KMS-11 (cell line): ENCODE results near the gene C1QTNF3.

Experiments
- H2AFZ ChIP-seq: fragments of 200-600 bp; sonication (generic); 2 replicates; pipeline ENCODE4 v1.6.1; 2016; ENCODE audit warnings: antibody characterized with exemption, mixed run types, low read depth
- H3K27ac ChIP-seq: fragments of 200-600 bp; sonication (generic); 2 replicates; pipeline ENCODE4 v1.6.1; 2016; ENCODE audit warnings: mild to moderate bottlenecking, mixed run types
- H3K27me3 ChIP-seq: fragments of 200-600 bp; sonication (generic); 2 replicates; pipeline ENCODE4 v1.6.1; 2017; ENCODE audit warnings: mild to moderate bottlenecking, low read depth, mixed run types, moderate library complexity; ENCODE audit not compliant: insufficient read depth
- H3K36me3 ChIP-seq: fragments of 200-600 bp; sonication (generic); 2 replicates; pipeline ENCODE4 v1.6.1; 2017; ENCODE audit warnings: mild to moderate bottlenecking, mixed run types; ENCODE audit not compliant: insufficient read depth
- H3K4me1 ChIP-seq: fragments of 200-600 bp; sonication (generic); 2 replicates; pipeline ENCODE4 v1.6.1; 2016; ENCODE audit warnings: mild to moderate bottlenecking, low read depth, mixed run types; ENCODE audit not compliant: poor library complexity, severe bottlenecking
- H3K4me2 ChIP-seq: fragments of 200-600 bp; sonication (generic); 2 replicates; pipeline ENCODE4 v1.7.0; 2016; ENCODE audit warnings: mild to moderate bottlenecking, mixed run types
- H3K4me3 ChIP-seq: fragments of 200-600 bp; sonication (generic); IDR thresholded peaks from 2 replicates; pipeline ENCODE4 v1.6.1; 2017; ENCODE audit warnings: low read depth, low read length, mixed read lengths; ENCODE audit not compliant: insufficient read depth
- H3K79me2 ChIP-seq: fragments of 200-600 bp; sonication (generic); 2 replicates; pipeline ENCODE4 v1.6.1; 2016; ENCODE audit warnings: low read depth, mixed run types; ENCODE audit not compliant: insufficient read depth
- H3K9ac ChIP-seq: fragments of 200-600 bp; sonication (generic); 2 replicates; pipeline ENCODE4 v1.6.1; 2016; ENCODE audit warnings: mild to moderate bottlenecking, mixed run types
- H4K20me1 ChIP-seq: fragments of 200-600 bp; sonication (generic); 2 replicates; pipeline ENCODE4 v1.6.1; 2016; ENCODE audit warnings: mild to moderate bottlenecking, mixed run types; ENCODE audit not compliant: insufficient read depth
- TF ChIP-seq, protein P1 (sequence below): fragments of 200-600 bp; sonication (generic); conservative IDR thresholded peaks from 2 replicates; pipeline ENCODE4 v1.6.1; 2017; ENCODE audit warnings: low read depth, mild to moderate bottlenecking, antibody characterized with exemption, low read length, moderate library complexity, mixed read lengths

The C1QTNF3 gene

DNA sequence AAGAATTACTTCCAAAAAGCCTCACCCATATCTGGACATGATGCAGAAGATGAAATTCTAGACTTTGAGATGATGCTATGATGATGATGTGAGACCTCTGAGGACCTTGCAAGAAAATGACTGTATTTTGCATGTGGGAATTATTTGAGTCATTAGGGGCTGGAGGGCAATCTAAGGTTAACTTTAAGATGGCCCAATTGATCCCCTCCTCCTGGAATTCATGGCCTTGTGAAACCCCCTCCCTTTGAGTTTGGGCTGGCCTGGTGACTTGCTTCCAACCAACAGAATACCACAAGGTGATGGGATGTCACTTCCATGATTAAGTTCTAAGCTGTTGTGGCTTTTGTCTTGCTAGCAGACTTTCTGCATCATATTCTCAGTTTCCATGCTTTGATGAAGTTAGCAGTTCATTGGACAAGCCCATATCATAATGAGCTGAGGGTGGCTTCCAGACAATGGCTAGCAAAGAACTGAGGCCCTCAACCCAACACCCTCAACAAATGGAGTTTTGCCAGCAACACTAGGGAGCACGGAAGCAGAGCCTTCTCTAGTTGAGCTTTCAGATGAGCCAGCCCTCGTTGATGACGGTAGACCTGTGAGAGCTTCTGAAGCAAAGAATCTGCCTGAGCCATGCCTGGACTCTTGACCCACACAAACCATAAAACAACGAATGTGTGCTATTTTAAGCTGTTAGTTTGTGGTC, 27.7 kb downstream of the C1QTNF3 start:
- Histone ChIP-seq H4K20me1 (no peaks in the 10 kb centered on the region), H3K27me3 (no peaks in the 10 kb centered on the region), H3K27ac (no peak overlapping the region), H3K36me3 (no peaks in the 10 kb centered on the region), H3K9ac (no peak overlapping the region), H3K4me2 (no peak overlapping the region), H3K79me2 (no peaks in the 10 kb centered on the region), H3K4me1 (no peaks in the 10 kb centered on the region), H3K4me3 (no peak overlapping the region), H2AFZ (no peak overlapping the region)
- TF ChIP-seq, protein P1, sequence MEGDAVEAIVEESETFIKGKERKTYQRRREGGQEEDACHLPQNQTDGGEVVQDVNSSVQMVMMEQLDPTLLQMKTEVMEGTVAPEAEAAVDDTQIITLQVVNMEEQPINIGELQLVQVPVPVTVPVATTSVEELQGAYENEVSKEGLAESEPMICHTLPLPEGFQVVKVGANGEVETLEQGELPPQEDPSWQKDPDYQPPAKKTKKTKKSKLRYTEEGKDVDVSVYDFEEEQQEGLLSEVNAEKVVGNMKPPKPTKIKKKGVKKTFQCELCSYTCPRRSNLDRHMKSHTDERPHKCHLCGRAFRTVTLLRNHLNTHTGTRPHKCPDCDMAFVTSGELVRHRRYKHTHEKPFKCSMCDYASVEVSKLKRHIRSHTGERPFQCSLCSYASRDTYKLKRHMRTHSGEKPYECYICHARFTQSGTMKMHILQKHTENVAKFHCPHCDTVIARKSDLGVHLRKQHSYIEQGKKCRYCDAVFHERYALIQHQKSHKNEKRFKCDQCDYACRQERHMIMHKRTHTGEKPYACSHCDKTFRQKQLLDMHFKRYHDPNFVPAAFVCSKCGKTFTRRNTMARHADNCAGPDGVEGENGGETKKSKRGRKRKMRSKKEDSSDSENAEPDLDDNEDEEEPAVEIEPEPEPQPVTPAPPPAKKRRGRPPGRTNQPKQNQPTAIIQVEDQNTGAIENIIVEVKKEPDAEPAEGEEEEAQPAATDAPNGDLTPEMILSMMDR: no peak

GRCh38 chr5:34014626-34015025, 28.4 kb downstream of the C1QTNF3 start:
- H3K4me1 ChIP-seq: peaks cover 4% of the 10 kb centered on the region
- no peaks in the 10 kb centered on the region for H3K79me2 ChIP-seq
- H3K4me2 ChIP-seq: no peak overlapping the region
- no peak overlapping the region for H3K4me3 ChIP-seq
- no peaks in the 10 kb centered on the region for H3K36me3 ChIP-seq
- no peak overlapping the region for H3K27ac ChIP-seq
- TF ChIP-seq, protein P1: no peak
- no peak overlapping the region for H2AFZ ChIP-seq
- H3K27me3 ChIP-seq: no peaks in the 10 kb centered on the region
- H3K9ac ChIP-seq: no peak overlapping the region
- no peaks in the 10 kb centered on the region for H4K20me1 ChIP-seq

GRCh38 chr5:34013547-34013946, 29.5 kb downstream of the C1QTNF3 start:
- TF ChIP-seq, protein P1: no peak
- peaks cover 13% of the 10 kb centered on the region for H3K4me1 ChIP-seq

DNA sequence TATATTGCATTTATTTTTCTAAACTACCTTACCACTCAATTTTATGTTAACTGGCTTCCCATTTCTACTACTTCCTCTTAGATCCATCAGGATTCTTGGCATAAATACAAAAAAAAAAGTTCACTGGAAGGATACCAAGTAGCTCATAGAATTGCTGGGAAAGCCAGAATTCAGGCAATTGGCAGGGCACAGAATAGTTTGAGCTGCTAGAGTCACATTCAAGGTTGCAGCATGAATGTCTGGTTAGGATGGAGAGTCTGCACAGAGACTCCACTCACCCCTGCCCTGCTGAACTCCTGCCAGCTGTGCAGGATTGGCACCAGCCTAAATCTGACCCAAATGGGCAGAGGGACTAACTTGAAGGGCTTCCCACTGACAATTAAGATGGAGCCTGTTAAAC, 30.2 kb downstream of the C1QTNF3 start:
- Histone ChIP-seq H3K4me3 (no peak overlapping the region), H2AFZ (no peak overlapping the region), H4K20me1 (no peaks in the 10 kb centered on the region), H3K79me2 (no peaks in the 10 kb centered on the region), H3K9ac (no peak overlapping the region), H3K27me3 (no peaks in the 10 kb centered on the region), H3K4me2 (no peak overlapping the region), H3K27ac (no peak overlapping the region), H3K36me3 (no peaks in the 10 kb centered on the region), H3K4me1 (peaks cover 13% of the 10 kb centered on the region)
- TF ChIP-seq, protein P1: no peak

More at GRCh38 chr5:34013547-34013946, 29.5 kb downstream of the C1QTNF3 start:
- Histone ChIP-seq H3K4me2 (no peak overlapping the region), H3K79me2 (no peaks in the 10 kb centered on the region), H3K27ac (no peak overlapping the region), H3K27me3 (no peaks in the 10 kb centered on the region), H2AFZ (no peak overlapping the region), H3K4me3 (no peak overlapping the region), H3K36me3 (no peaks in the 10 kb centered on the region), H3K9ac (no peak overlapping the region), H4K20me1 (no peaks in the 10 kb centered on the region)
